HepG2 (cell line): ENCODE data around the gene BABAM1. TPM values are rescaled to one million over a fixed set of nuclear protein-coding genes. Genes with fewer than 3 reads are reported as not detected.

Experiments used
- ATF4 ChIP-seq, 2 experiments: fragments of 450-650 bp in 1 of 2; sonication (generic) in 1 of 2; formaldehyde crosslinking; IDR thresholded peaks; 2 replicates each; pipeline versions ENCODE4 v1.5.0 to v1.8.0; 2020 to 2022; ENCODE audit warnings: mild to moderate bottlenecking in 1 of 2, missing genetic modification reagents in 1 of 2
- EZH2 ChIP-seq: conservative IDR thresholded peaks from 2 replicates; pipeline ENCODE4 v1.6.1; 2012; ENCODE audit warnings: mild to moderate bottlenecking, low read depth, low read length, moderate library complexity
- FOXO4 ChIP-seq: sonication (generic); formaldehyde crosslinking; conservative IDR thresholded peaks from 2 replicates; pipeline ENCODE4 v1.8.1; 2023; ENCODE audit warnings: missing genetic modification reagents
- GLI4 ChIP-seq: sonication (generic); formaldehyde crosslinking; IDR thresholded peaks from 2 replicates; pipeline ENCODE4 v1.5.1; 2020; ENCODE audit warnings: missing genetic modification reagents, mild to moderate bottlenecking, moderate library complexity, borderline replicate concordance
- KLF13 ChIP-seq: sonication (generic); formaldehyde crosslinking; IDR thresholded peaks from 2 replicates; pipeline ENCODE4 v1.4.0; 2020; ENCODE audit warnings: mild to moderate bottlenecking, missing genetic modification reagents
- MED8 ChIP-seq: sonication (generic); formaldehyde crosslinking; IDR thresholded peaks from 2 replicates; pipeline ENCODE4 v1.8.1; 2023; ENCODE audit warnings: mild to moderate bottlenecking, missing genetic modification reagents; ENCODE audit not compliant: insufficient replicate concordance
- MXD4 ChIP-seq: IDR thresholded peaks from 2 replicates; pipeline ENCODE4 v1.6.1; 2016; ENCODE audit warnings: mild to moderate bottlenecking, missing biosample characterization, missing genetic modification reagents
- MZF1 ChIP-seq: sonication (generic); formaldehyde crosslinking; IDR thresholded peaks from 2 replicates; pipeline ENCODE4 v1.8.1; 2023; ENCODE audit warnings: mild to moderate bottlenecking, missing genetic modification reagents, borderline replicate concordance
- NFATC3 ChIP-seq: sonication (generic); formaldehyde crosslinking; IDR thresholded peaks from 2 replicates; pipeline ENCODE4 v1.5.1; 2020; ENCODE audit warnings: mild to moderate bottlenecking, missing genetic modification reagents
- POLR2A ChIP-seq, 2 experiments: IDR thresholded peaks; 2 replicates each; pipeline ENCODE4 v1.6.1; 2011; ENCODE audit warnings: low read depth in 2 of 2, low read length in 2 of 2, mild to moderate bottlenecking in 1 of 2, moderate library complexity in 1 of 2; ENCODE audit not compliant: insufficient read depth in 1 of 2
- SMC3 ChIP-seq: IDR thresholded peaks from 2 replicates; pipeline ENCODE4 v1.6.1; 2011; ENCODE audit warnings: low read length, improper control_type of control experiment
- SMYD3 ChIP-seq: sonication (generic); formaldehyde crosslinking; IDR thresholded peaks from 2 replicates; pipeline ENCODE4 v1.8.1; 2023; ENCODE audit warnings: mild to moderate bottlenecking, missing genetic modification reagents
- STAT5B ChIP-seq: sonication (generic); formaldehyde crosslinking; IDR thresholded peaks from 2 replicates; pipeline ENCODE4 v1.4.0; 2020; ENCODE audit warnings: missing genetic modification reagents
- TRIM22 ChIP-seq: fragments of 450-650 bp; IDR thresholded peaks from 2 replicates; pipeline ENCODE4 v1.6.1; 2017
- ZNF235 ChIP-seq: sonication (generic); formaldehyde crosslinking; IDR thresholded peaks from 2 replicates; pipeline ENCODE4 v1.8.1; 2023; ENCODE audit warnings: mild to moderate bottlenecking, missing genetic modification reagents, borderline replicate concordance
- ZNF260 ChIP-seq: sonication (generic); formaldehyde crosslinking; IDR thresholded peaks from 2 replicates; pipeline ENCODE4 v1.4.0; 2020; ENCODE audit warnings: missing genetic modification reagents, low read depth, mild to moderate bottlenecking, borderline replicate concordance
- ZNF275 ChIP-seq: sonication (generic); formaldehyde crosslinking; IDR thresholded peaks from 2 replicates; pipeline ENCODE4 v1.8.0; 2022; ENCODE audit warnings: missing genetic modification reagents, mild to moderate bottlenecking, inconsistent platforms, borderline replicate concordance
- ZNF282 ChIP-seq: fragments of 450-650 bp; IDR thresholded peaks from 2 replicates; pipeline ENCODE4 v1.6.1; 2018; ENCODE audit not compliant: partially characterized antibody
- ZNF562 ChIP-seq: sonication (generic); formaldehyde crosslinking; IDR thresholded peaks from 2 replicates; pipeline ENCODE4 v1.8.0; 2022; ENCODE audit warnings: missing genetic modification reagents, borderline replicate concordance
- ZNF639 ChIP-seq: conservative IDR thresholded peaks from 2 replicates; pipeline ENCODE4 v1.6.1; 2018; ENCODE audit warnings: missing genetic modification reagents
- ZNF652 ChIP-seq: IDR thresholded peaks from 2 replicates; pipeline ENCODE4 v1.6.1; 2016; ENCODE audit warnings: low read depth, borderline replicate concordance
- ZNF747 ChIP-seq: sonication (generic); formaldehyde crosslinking; IDR thresholded peaks from 2 replicates; pipeline ENCODE4 v1.8.1; 2023; ENCODE audit warnings: missing genetic modification reagents, mild to moderate bottlenecking, borderline replicate concordance
- ZNF775 ChIP-seq: sonication (generic); formaldehyde crosslinking; IDR thresholded peaks from 2 replicates; pipeline ENCODE4 v1.4.0; 2020; ENCODE audit warnings: missing genetic modification reagents, mild to moderate bottlenecking, moderate library complexity, borderline replicate concordance
- ZNF83 ChIP-seq: sonication (generic); formaldehyde crosslinking; IDR thresholded peaks from 2 replicates; pipeline ENCODE4 v1.4.0; 2020; ENCODE audit warnings: missing genetic modification reagents, mild to moderate bottlenecking, borderline replicate concordance
- ZNF841 ChIP-seq: sonication (generic); formaldehyde crosslinking; IDR thresholded peaks from 2 replicates; pipeline ENCODE4 v1.8.1; 2023; ENCODE audit warnings: missing genetic modification reagents, borderline replicate concordance
- polyA plus RNA-seq, 8 experiments: library from polyadenylated mRNA; depleted of rRNA in 3 of 8; stranded (reverse) in 7 of 8; unstranded in 1 of 8; fragments of >200 nt; fragmentation: Illumina TruSeq in 4 of 8; extraction: Trizol in 4 of 8; gene quantifications; 2 replicates each; pipeline versions ENCODE4 v1.2.1 to v1.2.3, GENCODE V29; 2011 to 2016; ENCODE audit warnings: low read depth in 4 of 8, missing spikeins in 1 of 8, mixed read lengths in 1 of 8; ENCODE audit not compliant: insufficient read depth in 1 of 8
- total RNA-seq, 5 experiments: library from RNA; depleted of rRNA; stranded (reverse); fragments of >200 nt; fragmentation: Illumina TruSeq; extraction: Trizol; gene quantifications; 2 replicates each; pipeline ENCODE4 v1.2.3, GENCODE V29; 2016; ENCODE audit warnings: low read depth in 1 of 5

Gene BABAM1
- total and polyA plus RNA-seq, 2 of the 13 experiments (the other 11 are each of a cell fraction or from before 2014, with no cell fraction given), result 70.0 to 82.0 TPM

GRCh38 chr19:17266975-17267788 is at the start of gene BABAM1 (continued):
- no peak for TF ChIP-seq ZNF275 (CRISPR knock-in tag)
- TF ChIP-seq ZNF83, result no peak
- no peak for TF ChIP-seq SMC3
- no peak for TF ChIP-seq NFATC3
- no peak for TF ChIP-seq ZNF282
- TF ChIP-seq ZNF652 (CRISPR knock-in tag), result no peak
- no peak for TF ChIP-seq ZNF775 (CRISPR knock-in tag)
- TF ChIP-seq KLF13 (CRISPR knock-in tag), result no peak
- no peak for TF ChIP-seq ZNF841 (CRISPR knock-in tag)
- TF ChIP-seq ZNF747 (CRISPR knock-in tag), result no peak
- TF ChIP-seq ZNF562 (CRISPR knock-in tag), result no peak
- no peak for TF ChIP-seq MZF1 (CRISPR knock-in tag)
- no peak for TF ChIP-seq STAT5B (CRISPR knock-in tag)
- TF ChIP-seq ZNF260 (CRISPR knock-in tag), result no peak
- TF ChIP-seq SMYD3, result no peak
- TF ChIP-seq FOXO4 (CRISPR knock-in tag), result no peak
- peak; percentile 65 to 82 for TF ChIP-seq POLR2A (IDR thresholded peaks at IDR 0.05; ENCODE audit: insufficient read depth in 1 of 2, low read depth in 2 of 2, low read length in 2 of 2)
- no peak for TF ChIP-seq MED8
- TF ChIP-seq MXD4, result no peak
- TF ChIP-seq ATF4 (CRISPR knock-in tag; IDR thresholded peaks at IDR 0.05), result no peak
- TF ChIP-seq ZNF639 (CRISPR knock-in tag), result peak; percentile 44; the same call in 1 of the 2 replicates
- TF ChIP-seq EZH2, result no peak
- no peak for TF ChIP-seq ZNF235 (CRISPR knock-in tag)
- no peak for TF ChIP-seq GLI4 (CRISPR knock-in tag)
- no peak for TF ChIP-seq TRIM22
